ENCODE measurements around the gene DKK3. TPM values are rescaled to one million over a fixed set of nuclear protein-coding genes. Genes with fewer than 3 reads are reported as not detected.

DKK3 gene
- total RNA-seq, 1 donor from 2014 or later, result not detected

- intact Hi-C loops (cut with micrococcal nuclease), result no loop called here
Measured at GRCh38 chr11:11968511-11969280, 39.7 kb downstream of the DKK3 start.

GRCh38 chr11:11967669-11968510, 40.5 kb downstream of the DKK3 start:
- intact Hi-C loops (cut with micrococcal nuclease), result loop anchor here (2.0 kb wide), 2 partner anchors 37 to 169 kb away; no protein-coding TSS in a partner anchor

GRCh38 chr11:11966826-11967668, 41.4 kb downstream of the DKK3 start:
- intact Hi-C loops (cut with micrococcal nuclease), result loop anchor here (2.0 kb wide), 2 partner anchors 36 to 168 kb away; no protein-coding TSS in a partner anchor

- intact Hi-C loops (cut with micrococcal nuclease), result loop anchor here (2.0 kb wide), 2 partner anchors 36 to 168 kb away; no protein-coding TSS in a partner anchor
Measured at GRCh38 chr11:11966354-11966741, 42.1 kb downstream of the DKK3 start.

- intact Hi-C loops (cut with micrococcal nuclease), result loop anchor here (2.0 kb wide), 2 partner anchors 35 to 167 kb away; no protein-coding TSS in a partner anchor
Measured at GRCh38 chr11:11965656-11966353, 42.6 kb downstream of the DKK3 start.

GRCh38 chr11:11965192-11965591, 43.2 kb downstream of the DKK3 start:
- intact Hi-C loops (cut with micrococcal nuclease), result no loop called here

GRCh38 chr11:11964774-11965150, 43.7 kb downstream of the DKK3 start:
- intact Hi-C loops (cut with micrococcal nuclease), result no loop called here

GRCh38 chr11:11963842-11964773, 44.3 kb downstream of the DKK3 start:
- intact Hi-C loops (cut with micrococcal nuclease), result no loop called here

- intact Hi-C loops (cut with micrococcal nuclease), result no loop called here
Measured at GRCh38 chr11:11963067-11963466, 45.4 kb downstream of the DKK3 start.

GRCh38 chr11:11961399-11962028, 46.9 kb downstream of the DKK3 start:
- intact Hi-C loops (cut with micrococcal nuclease), result no loop called here

- intact Hi-C loops (cut with micrococcal nuclease), result no loop called here
Measured at GRCh38 chr11:11960687-11961086, 47.7 kb downstream of the DKK3 start.

GRCh38 chr11:11959601-11960000, 48.8 kb downstream of the DKK3 start:
- intact Hi-C loops (cut with micrococcal nuclease), result no loop called here

- intact Hi-C loops (cut with micrococcal nuclease), result no loop called here
Measured at GRCh38 chr11:11958403-11959231, 49.8 kb downstream of the DKK3 start.

GRCh38 chr11:11956006-11956405, 52.4 kb downstream of the DKK3 start:
- intact Hi-C loops (cut with micrococcal nuclease), result no loop called here

GRCh38 chr11:11952036-11952435, 56.4 kb downstream of the DKK3 start:
- intact Hi-C loops (cut with micrococcal nuclease), result no loop called here

- intact Hi-C loops (cut with micrococcal nuclease), result no loop called here
Measured at GRCh38 chr11:11949482-11949881, 58.9 kb downstream of the DKK3 start.

GRCh38 chr11:11948242-11948947, 60.0 kb downstream of the DKK3 start:
- intact Hi-C loops (cut with micrococcal nuclease), result no loop called here

GRCh38 chr11:11947825-11948224, 60.6 kb downstream of the DKK3 start:
- intact Hi-C loops (cut with micrococcal nuclease), result no loop called here

All from T-helper 1 cell treated with Interleukin-12 subunit alpha and Interleukin-12 subunit beta and Interleukin-4 antibody, amounts not matched to agents 30 ng/mL and 1 ng/mL, for 36 hours (primary cell).